ENCODE data around the gene LIG4.

LIG4 gene

GRCh38 chr13:108195146-108195545 lies 20.2 kb downstream of the LIG4 start:
- DNase-seq (ENCODE audit: insufficient read length, low spot score) (no peak), FAIRE-seq (no peak)

DNA sequence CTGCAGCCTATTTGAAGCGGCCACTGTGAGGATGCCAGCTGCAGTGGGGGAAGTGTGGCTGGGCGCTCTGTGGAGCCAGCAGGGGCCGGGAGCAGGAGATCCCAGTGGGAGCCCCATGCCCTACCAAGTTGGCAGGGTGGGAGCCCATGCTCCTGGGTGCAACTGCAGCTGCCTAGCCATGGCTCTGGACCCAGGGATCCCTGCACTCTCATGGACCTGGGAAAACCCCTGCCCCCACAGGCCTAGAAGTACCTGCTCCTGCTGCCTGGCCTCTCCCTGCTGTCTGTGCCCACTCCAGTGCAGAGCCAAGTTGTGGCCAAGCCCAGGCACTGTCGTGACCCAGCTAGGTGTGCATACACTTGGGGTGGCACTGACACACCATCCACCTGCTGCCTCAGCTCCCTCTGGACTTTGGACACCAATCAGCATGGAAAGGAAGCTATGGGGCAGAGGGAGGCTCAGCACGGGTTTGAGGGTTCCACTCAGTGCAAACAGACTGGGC lies 20.9 kb downstream of the LIG4 start:
- DNase-seq (ENCODE audit: insufficient read length, low spot score) (no peak), FAIRE-seq (no peak)

DNA sequence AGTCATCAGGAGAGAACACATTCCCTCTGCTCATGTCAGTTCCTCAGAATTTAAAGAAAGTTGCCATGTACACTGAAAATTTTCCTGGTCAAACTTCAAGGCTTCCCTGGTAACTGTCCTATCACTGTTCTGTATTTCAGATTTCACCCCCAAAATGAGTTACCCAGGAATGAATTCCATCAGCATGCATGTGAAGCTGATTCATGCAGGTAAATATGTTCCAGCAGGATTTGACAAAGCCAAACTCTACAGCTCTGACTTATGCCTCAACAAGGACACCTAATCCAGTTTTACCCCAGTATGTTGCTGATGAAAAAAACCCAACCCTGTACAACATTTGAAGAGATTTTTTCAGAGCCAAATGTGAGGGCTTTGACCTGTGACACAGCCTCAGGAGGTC lies 21.5 kb downstream of the LIG4 start:
- no peak for DNase-seq (ENCODE audit: insufficient read length, low spot score)
- no peak for FAIRE-seq

DNA sequence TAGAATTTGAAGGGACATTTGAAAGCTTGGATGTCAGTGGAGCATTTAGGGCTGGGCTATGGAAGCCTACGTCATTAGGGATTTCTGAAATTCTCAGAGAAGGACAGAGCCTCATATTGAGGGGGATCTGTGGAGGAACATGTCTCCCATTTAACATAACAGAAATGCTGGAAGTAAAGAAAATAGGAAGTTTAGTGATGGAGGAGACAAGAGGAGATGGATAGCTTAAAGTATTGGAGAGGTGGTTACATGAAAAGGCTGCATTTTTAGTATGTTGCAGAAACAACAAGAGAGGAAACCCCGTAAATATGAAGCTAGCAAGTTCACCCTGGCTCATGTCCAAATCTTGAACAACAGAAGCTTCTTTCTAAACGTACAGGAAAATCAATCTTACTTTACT lies 24.4 kb downstream of the LIG4 start:
- DNase-seq (ENCODE audit: insufficient read length, low spot score) (no peak), FAIRE-seq (no peak)

- FAIRE-seq (no peak), DNase-seq (ENCODE audit: insufficient read length, low spot score) (no peak)
Measured at GRCh38 chr13:108188260-108188659, 27.1 kb downstream of the LIG4 start.

DNA sequence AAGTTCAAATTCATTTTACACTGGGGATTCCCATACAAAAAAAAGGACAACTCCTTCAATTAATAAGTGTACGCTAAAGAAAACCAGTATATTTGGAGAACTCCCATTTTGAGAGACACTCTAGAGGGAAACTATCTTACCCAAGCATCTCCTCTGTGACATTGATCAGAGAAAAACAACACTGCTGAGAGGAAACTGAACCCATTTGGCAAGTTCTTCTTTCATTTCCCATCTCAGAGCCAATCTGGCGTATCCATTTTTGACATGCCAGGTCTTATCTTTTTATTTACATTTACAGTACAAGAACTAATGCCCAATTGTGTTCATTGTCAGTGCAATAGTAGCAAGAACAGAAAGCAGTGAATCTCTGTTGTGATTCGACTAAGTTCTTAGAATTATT lies 30.1 kb downstream of the LIG4 start:
- no peak for DNase-seq (ENCODE audit: insufficient read length, low spot score)
- no peak for FAIRE-seq

- FAIRE-seq: no peak
- no peak for DNase-seq (ENCODE audit: insufficient read length, low spot score)
Measured at GRCh38 chr13:108182652-108183051, 32.7 kb downstream of the LIG4 start.

GRCh38 chr13:108178078-108178477 lies 37.3 kb downstream of the LIG4 start:
- FAIRE-seq (no peak), DNase-seq (ENCODE audit: insufficient read length, low spot score) (no peak)

GRCh38 chr13:108176685-108177274 lies 38.6 kb downstream of the LIG4 start:
- FAIRE-seq (no peak), DNase-seq (ENCODE audit: insufficient read length, low spot score) (no peak)

- FAIRE-seq: no peak
Measured at GRCh38 chr13:108168929-108169328, 46.4 kb downstream of the LIG4 start.

GRCh38 chr13:108166078-108166477 lies 49.3 kb downstream of the LIG4 start:
- DNase-seq (ENCODE audit: insufficient read length, low spot score) (no peak), FAIRE-seq (no peak)

More at GRCh38 chr13:108168929-108169328, 46.4 kb downstream of the LIG4 start:
- no peak for DNase-seq (ENCODE audit: insufficient read length, low spot score)

- FAIRE-seq: no peak
- DNase-seq (ENCODE audit: insufficient read length, low spot score): no peak
Measured at GRCh38 chr13:108158746-108159145, 56.6 kb downstream of the LIG4 start.
